Subcutaneous adipose tissue (tissue), 4 donors: Measurements from ENCODE around the gene GNG7. TPM values are rescaled to one million over a fixed set of nuclear protein-coding genes. Genes with fewer than 3 reads are reported as not detected.

Experiments used
- CTCF ChIP-seq: fragments of 450-650 bp; IDR thresholded peaks from one replicate; pipeline ENCODE4 v1.5.1; 2016; ENCODE audit warnings: low read depth, mild to moderate bottlenecking, control low read depth, antibody characterized with exemption, moderate library complexity
- total RNA-seq, 4 donors: library from RNA; depleted of rRNA; stranded (reverse); fragments of >200 nt; gene quantifications; one replicate each; pipeline ENCODE4 v1.1.0, GENCODE V29; 2016

GNG7 gene
- total RNA-seq, 4 donors from 2014 or later: 0.16 to 3.6 (median 0.82) TPM

GRCh38 chr19:2553510-2553909, 149.0 kb downstream of the GNG7 start:
- TF ChIP-seq CTCF: no peak

GRCh38 chr19:2552859-2553258, 149.6 kb downstream of the GNG7 start:
- TF ChIP-seq CTCF: no peak

GRCh38 chr19:2551864-2552185, 150.7 kb downstream of the GNG7 start:
- TF ChIP-seq CTCF: no peak

GRCh38 chr19:2551172-2551863, 151.2 kb downstream of the GNG7 start:
- TF ChIP-seq CTCF: no peak

GRCh38 chr19:2550431-2551171, 151.9 kb downstream of the GNG7 start:
- no peak for TF ChIP-seq CTCF

GRCh38 chr19:2549701-2550191, 152.7 kb downstream of the GNG7 start:
- no peak for TF ChIP-seq CTCF

GRCh38 chr19:2548966-2549365, 153.5 kb downstream of the GNG7 start:
- no peak for TF ChIP-seq CTCF
